Liver (tissue), 9 donors: ENCODE data around the gene LGI1. TPM values are rescaled to one million over a fixed set of nuclear protein-coding genes. Genes with fewer than 3 reads are reported as not detected.

Experiments
- DNase-seq: peaks from one replicate; pipeline ENCODE4 v3.0.0-alpha.2; 2017; ENCODE audit warnings: low spot score
- H3K27ac ChIP-seq, 2 donors: one replicate each; pipeline ENCODE4 v1.7.0; 2013; ENCODE audit warnings: inconsistent platforms in 2 of 2, low read length in 2 of 2, control low read depth in 1 of 2, low read depth in 1 of 2, mild to moderate bottlenecking in 1 of 2
- H3K27me3 ChIP-seq, 4 donors: one replicate each; pipeline versions ENCODE4 v1.6.1 to v1.7.0; 2013; ENCODE audit warnings: low read length in 3 of 4, inconsistent platforms in 1 of 4, mild to moderate bottlenecking in 1 of 4, moderate library complexity in 1 of 4; ENCODE audit not compliant: control insufficient read depth in 4 of 4, insufficient read depth in 4 of 4
- H3K36me3 ChIP-seq, 4 donors: one replicate each; pipeline versions ENCODE4 v1.6.1 to v1.7.0; 2013; ENCODE audit warnings: low read length in 3 of 4, mild to moderate bottlenecking in 3 of 4, low read depth in 1 of 4, moderate library complexity in 1 of 4; ENCODE audit not compliant: control insufficient read depth in 4 of 4, insufficient read depth in 3 of 4
- H3K4me1 ChIP-seq, 4 donors: one replicate each; pipeline versions ENCODE4 v1.6.1 to v1.7.0; 2013; ENCODE audit warnings: low read length in 3 of 4, mild to moderate bottlenecking in 3 of 4, moderate library complexity in 1 of 4; ENCODE audit not compliant: control insufficient read depth in 4 of 4, insufficient read depth in 4 of 4
- H3K4me3 ChIP-seq, 3 donors: one replicate each; pipeline versions ENCODE4 v1.6.1 to v1.7.0; 2013; ENCODE audit warnings: low read length in 3 of 3, control low read depth in 1 of 3, low read depth in 1 of 3, mild to moderate bottlenecking in 1 of 3
- H3K9ac ChIP-seq, 2 donors: one replicate each; pipeline ENCODE4 v1.7.0; 2013; ENCODE audit warnings: low read length in 2 of 2, mild to moderate bottlenecking in 2 of 2, moderate library complexity in 2 of 2, control low read depth in 1 of 2, low read depth in 1 of 2
- H3K9me3 ChIP-seq, 4 donors: one replicate each; pipeline versions ENCODE4 v1.6.1 to v1.7.0; 2013; ENCODE audit warnings: low read length in 3 of 4; ENCODE audit not compliant: control insufficient read depth in 4 of 4
- ATF3 ChIP-seq: IDR thresholded peaks from 2 replicates; pipeline ENCODE4 v1.6.1; 2016; ENCODE audit warnings: antibody characterized with exemption
- CTCF ChIP-seq: fragments of 150-350 bp; IDR thresholded peaks from 2 replicates; pipeline ENCODE4 v1.5.1; 2017; ENCODE audit warnings: improper control_type of control experiment, low read depth, low read length; ENCODE audit not compliant: missing input control
- EGR1 ChIP-seq, 2 donors: IDR thresholded peaks; 2 replicates each; pipeline ENCODE4 v1.6.1; 2016 to 2018; ENCODE audit warnings: antibody characterized with exemption in 2 of 2, low read depth in 2 of 2
- FOXA1 ChIP-seq: IDR thresholded peaks from 2 replicates; pipeline ENCODE4 v1.6.1; 2016; ENCODE audit warnings: antibody characterized with exemption
- FOXA2 ChIP-seq: IDR thresholded peaks from 2 replicates; pipeline ENCODE4 v1.6.1; 2016; ENCODE audit warnings: antibody characterized with exemption
- GABPA ChIP-seq, 2 donors: IDR thresholded peaks in 1 of 2; conservative IDR thresholded peaks in 1 of 2; 2 replicates each; pipeline ENCODE4 v1.6.1; 2016; ENCODE audit warnings: antibody characterized with exemption in 2 of 2, mild to moderate bottlenecking in 1 of 2, moderate library complexity in 1 of 2
- HNF4A ChIP-seq, 2 donors: conservative IDR thresholded peaks; 2 replicates each; pipeline ENCODE4 v1.6.1; 2016; ENCODE audit warnings: antibody characterized with exemption in 2 of 2, mild to moderate bottlenecking in 2 of 2
- HNF4G ChIP-seq: IDR thresholded peaks from 2 replicates; pipeline ENCODE4 v1.6.1; 2016; ENCODE audit warnings: antibody characterized with exemption
- JUND ChIP-seq, 2 donors: IDR thresholded peaks; 2 replicates each; pipeline ENCODE4 v1.6.1; 2016; ENCODE audit warnings: antibody characterized with exemption in 2 of 2
- MAX ChIP-seq: IDR thresholded peaks from 2 replicates; pipeline ENCODE4 v1.6.1; 2016; ENCODE audit warnings: antibody characterized with exemption
- NR2F2 ChIP-seq: IDR thresholded peaks from 2 replicates; pipeline ENCODE4 v1.6.1; 2016; ENCODE audit warnings: antibody characterized with exemption
- RAD21 ChIP-seq, 2 donors: IDR thresholded peaks; 2 replicates each; pipeline ENCODE4 v1.6.1; 2016; ENCODE audit warnings: antibody characterized with exemption in 2 of 2, mild to moderate bottlenecking in 2 of 2
- REST ChIP-seq: IDR thresholded peaks from 2 replicates; pipeline ENCODE4 v1.6.1; 2016; ENCODE audit warnings: antibody characterized with exemption, mild to moderate bottlenecking
- RXRA ChIP-seq, 2 donors: IDR thresholded peaks; 2 replicates each; pipeline ENCODE4 v1.6.1; 2017 to 2018; ENCODE audit warnings: antibody characterized with exemption in 2 of 2, mild to moderate bottlenecking in 1 of 2
- SP1 ChIP-seq: IDR thresholded peaks from 2 replicates; pipeline ENCODE4 v1.6.1; 2018; ENCODE audit warnings: antibody characterized with exemption, mild to moderate bottlenecking
- TAF1 ChIP-seq: conservative IDR thresholded peaks from 2 replicates; pipeline ENCODE4 v1.6.1; 2016; ENCODE audit warnings: antibody characterized with exemption, mild to moderate bottlenecking
- YY1 ChIP-seq: IDR thresholded peaks from 2 replicates; pipeline ENCODE4 v1.6.1; 2016; ENCODE audit warnings: antibody characterized with exemption, mild to moderate bottlenecking
- ZBTB33 ChIP-seq: IDR thresholded peaks from 2 replicates; pipeline ENCODE4 v1.6.1; 2016; ENCODE audit warnings: antibody characterized with exemption
- WGBS: extraction: QIAGEN DNeasy Blood & Tissue Kit; methylation state at CpG from one replicate; pipeline ENCODE4 v1.1.7; 2013; 5-methylcytosine and 5-hydroxymethylcytosine counted together
- polyA plus RNA-seq, 2 donors: library from polyadenylated mRNA; stranded (reverse) in 1 of 2; unstranded in 1 of 2; fragments of 200-250 nt in 1 of 2; fragments of >200 nt in 1 of 2; fragmentation: Nextera tagmentation in 1 of 2; extraction: Ambion mirVana in 1 of 2; gene quantifications; one replicate each; pipeline versions ENCODE4 v1.2.1 to v1.2.3, GENCODE V29; 2013 to 2015
- total RNA-seq, 2 donors: library from RNA; depleted of rRNA; stranded (reverse); fragments of >200 nt; gene quantifications; one replicate each; pipeline ENCODE4 v1.2.3, GENCODE V29; 2014
- donor health status: healthy.
- donor health status: healthy.
- donor health status: healthy.
- donor health status: healthy.
- donor health status: healthy.

The LGI1 gene
- total and polyA plus RNA-seq, 4 donors, result 0.28 to 1.2 (median 1.1) TPM; not detected in 1

GRCh38 chr10:93796167-93796566 is 38.4 kb downstream of the LGI1 start:
- Histone ChIP-seq H3K4me3 (no peak overlapping the region), H3K27ac (no peak overlapping the region), H3K9ac (no peak overlapping the region), H3K4me1 (no peaks in the 10 kb centered on the region), H3K27me3 (no peaks in the 10 kb centered on the region), H3K36me3 (no peaks in the 10 kb centered on the region), H3K9me3 (no peaks in the 10 kb centered on the region)
- no peak for DNase-seq
- no peak for TF ChIP-seq JUND (IDR thresholded peaks at IDR 0.05)
- no peak for TF ChIP-seq MAX
- TF ChIP-seq NR2F2, result no peak
- no peak for TF ChIP-seq SP1
- no peak for TF ChIP-seq FOXA1
- no peak for TF ChIP-seq YY1
- TF ChIP-seq TAF1, result no peak
- TF ChIP-seq ATF3, result no peak
- no peak for TF ChIP-seq CTCF
- TF ChIP-seq EGR1 (IDR thresholded peaks at IDR 0.05; ENCODE audit: low read depth in 2 of 2), result no peak
- TF ChIP-seq FOXA2, result no peak
- TF ChIP-seq RXRA (IDR thresholded peaks at IDR 0.05), result no peak
- no peak for TF ChIP-seq RAD21 (IDR thresholded peaks at IDR 0.05)
- no peak for TF ChIP-seq HNF4A (conservative IDR thresholded peaks at IDR 0.05)
- TF ChIP-seq HNF4G, result no peak
- no peak for TF ChIP-seq GABPA (IDR thresholded peaks at IDR 0.05 in 1 of 2, conservative IDR thresholded peaks at IDR 0.05 in 1 of 2)
- no peak for TF ChIP-seq ZBTB33
- TF ChIP-seq REST, result no peak
- WGBS, result 76% methylated on average over 2 of the region's 2 CpGs
